NK-92 (cell line): ENCODE results near the gene SLC9A8.
"Not testable (repeated sequence)": the region's sequence is repeated elsewhere in the genome, so short reads cannot be mapped to it uniquely, and the experiment has no call there.

Experiments
- DNase-seq: peaks from one replicate; lab custom pipeline; 2025; ENCODE audit not compliant: unreplicated experiment; lab: John Stamatoyannopoulos, UW

Gene SLC9A8

DNA sequence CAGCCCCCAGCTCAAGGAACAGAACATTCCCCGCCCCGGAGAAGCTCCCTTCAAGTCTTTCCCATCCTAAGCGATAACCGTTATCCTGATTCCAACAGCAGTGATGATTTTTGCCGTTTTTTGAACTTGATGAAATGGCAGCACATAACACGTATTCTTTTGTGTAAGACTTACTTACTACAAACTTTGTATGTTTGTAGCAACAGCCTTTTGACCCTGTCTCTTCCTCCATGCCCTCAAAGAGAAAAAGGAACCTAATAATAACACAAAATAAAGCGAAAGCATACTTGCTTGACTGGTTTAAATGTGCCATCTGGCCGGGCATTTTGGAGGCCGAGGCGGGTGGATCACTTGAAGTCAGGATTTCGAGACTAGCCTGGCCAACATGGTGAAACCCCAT is 26.4 kb upstream of the SLC9A8 start:
- no peak for DNase-seq

DNA sequence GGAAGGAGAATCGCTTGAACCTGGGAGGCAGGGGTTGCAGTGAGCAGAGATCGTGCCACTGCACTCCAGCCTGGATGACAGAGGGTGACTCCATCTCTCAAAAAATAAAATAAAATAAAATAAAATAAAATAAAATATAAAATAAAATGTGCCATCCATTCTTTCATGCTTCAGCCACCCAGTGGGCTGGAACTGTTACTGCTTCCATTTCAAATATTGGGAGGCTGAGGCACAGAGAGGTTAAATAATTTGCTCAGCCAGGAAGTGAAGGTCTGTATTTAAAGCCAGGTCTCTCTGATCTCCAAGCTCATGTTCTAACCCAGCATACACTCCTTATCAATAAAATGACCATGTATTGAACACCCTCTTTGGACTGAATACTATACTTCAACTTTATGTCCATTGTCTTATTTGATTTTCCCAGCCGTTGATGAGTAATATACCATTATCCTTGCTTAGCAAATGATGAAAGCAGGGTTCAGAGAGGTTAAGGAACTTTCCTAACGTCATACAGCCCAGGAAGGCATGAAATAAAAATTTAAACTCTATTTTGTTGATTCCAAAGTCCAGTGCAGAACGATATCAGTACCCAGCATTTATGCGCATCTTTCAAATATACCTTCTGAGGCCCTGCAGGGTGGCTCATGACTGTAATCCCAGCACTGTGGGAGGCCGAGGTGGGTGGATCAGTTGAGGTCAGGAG is 25.8 kb upstream of the SLC9A8 start:
- no peak for DNase-seq

DNA sequence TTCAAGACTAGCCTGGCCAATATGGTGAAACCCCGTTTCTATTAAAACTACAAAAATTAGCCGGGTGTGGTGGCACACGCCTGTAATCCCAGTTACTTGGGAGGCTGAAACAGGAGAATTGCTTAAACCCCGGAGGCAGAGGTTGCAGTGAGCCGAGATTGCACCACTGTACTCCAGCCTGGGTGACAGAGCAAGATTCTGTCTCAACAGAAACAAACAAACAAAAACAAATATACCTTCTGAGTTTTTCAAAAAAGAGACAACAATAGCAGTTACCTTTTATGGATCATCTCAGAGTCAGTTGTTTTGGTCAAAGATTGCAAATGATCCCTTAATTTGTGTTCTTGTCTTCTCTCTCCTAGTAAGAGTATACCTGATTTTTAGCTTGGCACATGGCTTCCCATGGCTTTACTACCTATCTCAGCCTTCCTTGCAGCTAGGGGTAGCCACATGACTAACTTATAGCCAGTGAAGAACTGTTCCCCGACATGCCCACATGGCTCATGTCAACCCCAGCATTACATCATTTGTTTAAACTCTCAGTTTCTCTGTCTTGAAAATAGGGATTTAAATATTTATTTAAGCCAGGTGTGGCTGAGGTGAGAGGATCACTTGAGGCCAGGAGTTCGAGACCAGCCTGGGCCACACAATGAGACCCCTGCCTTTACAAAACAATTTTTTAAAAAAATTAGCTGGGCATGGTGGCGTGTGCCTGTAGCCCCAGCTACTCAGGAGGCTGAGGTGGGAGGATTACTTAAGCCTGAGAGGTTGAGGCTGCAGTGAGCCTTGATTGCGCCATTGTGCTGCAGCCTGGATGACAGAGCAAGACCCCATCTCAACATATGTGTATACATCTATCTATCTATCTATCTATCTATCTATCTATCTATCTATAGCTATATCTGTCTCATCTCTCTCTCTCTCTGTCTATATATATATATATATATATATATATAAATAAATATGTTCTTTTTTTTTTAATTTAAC is 25.0 kb upstream of the SLC9A8 start:
- no peak for DNase-seq

DNA sequence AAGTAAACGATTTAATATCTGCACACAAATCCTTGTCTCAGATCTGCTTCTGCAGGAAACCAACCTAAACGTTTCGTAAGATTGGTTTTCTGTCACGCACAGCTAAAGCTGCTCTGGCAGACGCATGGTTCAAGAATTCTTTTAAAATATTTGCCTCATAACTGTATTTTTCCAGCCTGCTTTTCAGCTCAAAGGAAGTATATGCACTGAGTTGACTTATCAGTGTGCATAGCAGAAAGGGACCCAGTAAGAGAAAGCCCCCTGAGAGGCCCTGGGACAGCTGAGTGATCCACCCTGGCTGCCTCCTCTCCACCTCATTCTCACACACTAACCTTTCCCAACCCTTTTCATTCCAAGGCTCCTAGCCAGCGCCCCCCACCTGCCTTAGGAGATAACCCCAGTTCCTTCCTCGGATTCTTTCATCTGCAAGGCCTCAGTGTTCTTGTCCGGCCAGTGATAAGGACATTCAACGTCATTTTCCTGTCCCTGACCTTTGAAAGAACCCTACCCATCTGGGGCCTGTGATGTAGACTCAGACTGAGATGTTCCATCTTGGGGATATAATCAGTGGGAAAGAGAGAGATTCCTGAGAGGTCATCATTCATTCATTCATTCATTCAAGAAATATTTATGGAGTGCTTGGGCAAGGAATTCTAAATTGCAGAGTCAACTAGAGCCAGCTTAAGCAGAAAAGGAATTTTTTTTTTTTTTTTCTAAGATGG is 22.4 kb upstream of the SLC9A8 start:
- no peak for DNase-seq

DNA sequence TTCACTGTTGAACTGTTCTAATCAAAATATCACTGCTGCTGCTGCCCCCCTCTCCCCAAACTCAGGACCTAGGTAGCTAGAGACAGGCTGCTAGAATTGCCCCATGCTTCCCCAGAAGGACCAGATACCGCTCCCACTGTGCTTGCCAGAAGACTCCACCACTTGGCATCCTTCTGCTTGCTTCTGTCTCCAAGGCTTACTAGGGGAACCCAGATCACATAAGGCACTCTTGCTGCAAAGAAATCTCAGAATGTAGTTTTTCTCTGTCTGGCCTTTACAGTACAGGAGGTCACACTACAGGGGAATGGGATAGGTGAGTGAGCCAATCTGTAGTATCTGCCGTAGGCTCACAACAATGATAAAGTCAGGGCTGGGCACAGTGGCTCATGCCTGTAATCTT is 21.5 kb upstream of the SLC9A8 start:
- DNase-seq: no peak

DNA sequence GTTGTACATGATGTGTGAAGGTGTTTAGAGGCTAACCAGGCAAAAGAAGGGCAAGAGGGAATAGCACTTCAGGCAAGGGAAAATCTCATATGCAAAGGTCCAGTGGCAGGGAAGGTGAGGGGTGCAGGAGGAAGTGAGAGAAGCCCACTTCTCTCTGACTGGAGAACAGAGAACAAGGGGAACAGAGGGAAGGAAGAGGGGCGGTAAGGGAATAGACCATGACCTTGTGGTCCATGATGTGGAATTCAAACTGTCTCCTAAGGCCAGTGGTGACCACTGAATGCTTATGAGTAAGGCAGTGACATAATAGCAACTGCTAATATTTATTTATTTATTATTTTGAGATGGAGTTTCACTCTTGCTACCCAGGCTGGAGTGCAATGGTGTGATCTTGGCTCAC is 20.6 kb upstream of the SLC9A8 start:
- DNase-seq: no peak

DNA sequence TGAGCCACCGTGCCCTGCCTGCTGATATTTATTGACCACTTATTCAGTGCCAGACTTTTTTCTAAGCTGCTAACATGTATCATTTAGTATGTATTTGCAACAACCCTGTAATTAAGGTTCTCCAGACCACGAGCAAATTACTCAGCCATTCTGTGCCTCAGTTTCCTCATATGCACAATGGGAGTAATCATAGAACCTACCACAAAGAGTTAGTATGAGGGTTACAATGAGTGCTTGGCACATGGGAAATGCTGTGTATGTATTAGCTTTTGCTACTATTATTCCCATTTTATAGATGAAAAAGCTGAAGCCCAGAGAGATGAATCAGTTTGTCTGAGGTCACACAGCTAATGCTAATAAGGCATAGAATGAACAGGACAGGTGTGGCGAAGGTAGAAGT is 20.0 kb upstream of the SLC9A8 start:
- no peak for DNase-seq

DNA sequence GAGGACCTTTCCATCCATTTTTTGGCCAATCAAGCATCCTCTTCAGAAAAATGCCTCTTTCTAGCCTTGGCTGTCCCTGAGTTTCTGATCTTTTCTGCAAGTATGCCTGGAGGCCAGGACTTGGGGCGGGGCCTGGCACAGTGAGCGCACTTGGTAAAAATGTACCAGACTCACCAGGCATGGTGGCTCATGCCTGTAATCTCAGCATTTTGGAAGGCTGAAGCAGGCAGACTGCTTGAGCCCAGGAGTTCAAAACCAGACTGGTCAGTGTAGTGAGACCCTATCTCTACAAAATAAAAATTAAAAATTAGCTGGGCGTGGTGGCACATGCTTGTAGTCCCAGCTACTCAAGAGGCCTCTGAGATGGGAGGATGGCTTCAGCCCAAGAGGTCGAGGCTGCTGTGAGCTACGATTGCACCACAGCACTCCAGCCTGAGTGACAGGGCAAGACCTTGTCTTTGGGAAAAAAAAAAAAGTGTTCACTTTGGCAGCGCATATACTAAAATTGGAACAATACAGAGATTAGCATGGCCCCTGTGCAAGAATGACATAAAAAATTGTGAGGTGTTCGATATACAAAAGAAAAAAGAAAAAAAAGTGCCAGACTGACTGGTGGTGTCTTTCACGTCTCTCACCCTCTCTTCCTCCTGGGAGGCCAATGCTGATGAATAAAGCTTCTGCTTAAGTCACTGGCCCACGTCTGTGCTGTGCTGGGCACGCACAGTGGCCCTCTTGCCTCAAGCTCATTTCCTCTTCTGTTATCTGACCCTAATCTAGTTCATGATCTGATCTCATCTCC is 18.1 kb upstream of the SLC9A8 start:
- no peak for DNase-seq

DNA sequence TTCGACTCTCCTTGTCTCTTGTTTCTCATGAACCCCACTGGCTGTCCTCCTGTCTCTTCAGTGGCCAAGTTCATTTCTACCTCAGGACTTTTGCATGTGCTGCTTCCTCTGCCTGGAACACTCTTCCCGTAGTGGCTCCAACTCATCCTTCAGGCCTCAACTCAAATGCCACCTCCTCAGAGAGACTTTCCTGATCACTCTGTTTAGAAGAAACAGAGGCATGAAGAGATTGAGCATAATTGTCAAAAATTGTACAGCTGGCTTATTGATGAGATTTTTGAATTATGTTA is 17.5 kb upstream of the SLC9A8 start:
- DNase-seq: no peak

DNA sequence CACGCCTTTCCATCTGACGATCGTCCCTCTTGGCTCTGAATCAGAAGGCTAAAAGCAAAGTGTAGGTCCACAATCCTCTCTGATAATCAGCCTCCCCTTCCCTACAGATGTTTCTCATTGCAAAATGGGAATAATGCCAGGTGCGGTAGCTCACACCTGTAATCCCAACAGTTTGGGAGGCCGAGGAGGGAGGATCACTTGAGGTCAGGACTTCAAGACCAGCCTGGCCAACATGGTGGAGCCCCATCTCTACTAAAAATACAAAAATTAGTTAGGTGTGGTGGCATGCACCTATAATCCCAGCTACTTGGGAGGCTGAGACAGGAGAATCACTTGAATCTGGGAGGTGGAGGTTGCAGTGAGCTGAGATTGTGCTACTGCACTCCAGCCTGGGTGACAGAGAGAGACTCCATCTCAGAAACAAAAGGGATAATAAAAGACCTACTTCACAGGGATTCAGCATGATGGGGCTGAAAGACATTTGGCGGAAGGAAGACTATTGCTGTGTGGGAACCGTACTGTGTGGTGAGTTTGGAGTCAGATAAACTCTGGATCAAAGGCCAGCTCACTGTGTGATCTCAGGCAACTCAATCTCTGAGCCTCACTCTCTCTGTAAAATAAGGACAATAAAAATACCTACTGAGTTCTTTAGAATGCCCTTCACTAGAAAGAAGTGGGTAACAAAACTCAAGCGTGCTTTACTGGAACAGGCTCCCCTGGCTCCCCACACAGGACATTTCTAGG is 15.9 kb upstream of the SLC9A8 start:
- DNase-seq: no peak

DNA sequence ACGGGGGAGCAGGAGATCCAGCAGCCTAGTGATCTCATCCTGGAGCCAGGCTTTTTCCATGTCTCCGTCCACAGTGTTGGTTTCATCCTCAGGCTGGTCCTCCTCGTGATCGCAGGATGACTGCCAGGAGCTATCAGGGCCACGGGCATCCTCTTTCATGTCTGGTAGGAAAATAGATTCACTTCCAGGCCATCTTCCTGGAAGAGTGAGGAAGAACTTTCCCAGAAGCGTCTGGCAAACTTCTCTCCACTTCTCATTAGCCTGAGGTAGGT is 15.3 kb upstream of the SLC9A8 start:
- DNase-seq: no peak

DNA sequence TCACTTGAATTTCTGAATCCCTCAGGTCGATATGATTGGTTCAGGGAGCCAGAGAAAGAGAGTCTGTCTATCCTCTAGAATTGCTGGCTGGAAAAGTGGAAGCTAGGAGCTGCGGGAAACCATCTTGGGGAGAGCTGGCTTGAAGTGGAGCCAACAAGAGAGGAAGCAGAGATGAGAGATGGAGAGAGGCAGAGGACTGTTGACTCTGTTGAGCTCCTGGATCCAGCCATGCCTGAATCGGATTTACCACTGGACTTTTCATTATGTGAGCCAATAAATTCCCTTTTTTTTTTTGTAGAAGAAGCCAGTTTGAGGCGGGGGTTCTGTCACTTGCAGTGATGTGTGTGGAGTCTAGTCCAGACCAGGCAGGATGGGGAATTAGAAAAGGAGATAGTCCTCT is 13.9 kb upstream of the SLC9A8 start:
- no peak for DNase-seq

DNA sequence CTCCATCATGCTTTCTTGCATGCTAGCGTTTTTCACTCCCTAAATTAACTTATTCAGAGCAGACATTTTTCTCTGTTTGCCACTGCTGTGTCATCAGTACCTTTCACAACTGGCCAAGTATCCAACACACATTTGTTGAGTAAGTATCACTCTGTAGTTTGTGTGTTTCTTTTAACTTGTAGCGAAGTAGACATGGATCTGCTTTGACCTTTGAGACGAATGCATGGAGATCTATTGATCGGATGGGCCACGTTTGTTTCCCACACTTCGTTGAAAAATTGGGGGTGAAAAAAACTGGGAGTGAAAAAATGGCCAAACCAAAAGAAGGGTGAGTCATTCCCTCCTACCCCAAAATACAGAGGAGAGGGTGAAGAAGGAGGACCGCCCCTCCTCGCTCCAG is 12.9 kb upstream of the SLC9A8 start:
- DNase-seq: no peak

DNA sequence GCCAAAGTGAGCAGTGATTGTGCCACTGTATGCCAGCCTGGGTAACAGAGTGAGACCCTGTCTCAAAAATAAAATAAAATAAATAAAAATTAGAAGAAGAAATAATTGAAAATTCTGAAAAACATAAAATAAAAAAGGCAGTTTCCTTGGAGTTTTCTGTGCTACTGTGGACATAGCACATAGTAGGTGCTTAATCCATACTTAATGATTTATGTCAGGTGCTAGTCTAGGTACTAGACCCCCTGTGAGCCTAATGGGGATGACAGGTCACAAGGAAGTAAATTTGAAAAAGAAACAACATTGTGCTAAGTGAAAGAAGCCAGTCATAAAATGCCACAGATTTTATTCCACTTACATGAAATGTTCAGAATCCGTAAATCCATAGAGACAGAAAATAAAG is 9.2 kb upstream of the SLC9A8 start:
- no peak for DNase-seq

DNA sequence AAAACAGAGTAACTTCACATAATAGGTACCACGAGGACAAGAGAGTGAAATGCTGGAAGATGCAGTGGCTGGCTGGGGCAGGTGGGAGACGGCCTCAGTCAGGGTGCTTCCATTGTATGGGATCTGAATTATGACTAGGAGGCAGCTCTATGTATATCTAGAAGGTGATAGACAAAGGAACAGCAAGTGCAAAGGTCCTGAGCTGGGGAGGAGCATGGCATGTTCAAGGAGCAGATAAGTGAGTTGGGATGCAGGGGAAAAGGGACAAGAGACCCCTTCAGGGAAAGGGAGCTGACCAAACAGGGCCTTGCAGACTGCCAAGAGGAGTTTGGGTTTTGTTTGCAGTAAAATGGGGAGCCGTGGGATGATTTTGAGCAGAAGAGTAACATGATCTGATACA is 8.3 kb upstream of the SLC9A8 start:
- no peak for DNase-seq

DNA sequence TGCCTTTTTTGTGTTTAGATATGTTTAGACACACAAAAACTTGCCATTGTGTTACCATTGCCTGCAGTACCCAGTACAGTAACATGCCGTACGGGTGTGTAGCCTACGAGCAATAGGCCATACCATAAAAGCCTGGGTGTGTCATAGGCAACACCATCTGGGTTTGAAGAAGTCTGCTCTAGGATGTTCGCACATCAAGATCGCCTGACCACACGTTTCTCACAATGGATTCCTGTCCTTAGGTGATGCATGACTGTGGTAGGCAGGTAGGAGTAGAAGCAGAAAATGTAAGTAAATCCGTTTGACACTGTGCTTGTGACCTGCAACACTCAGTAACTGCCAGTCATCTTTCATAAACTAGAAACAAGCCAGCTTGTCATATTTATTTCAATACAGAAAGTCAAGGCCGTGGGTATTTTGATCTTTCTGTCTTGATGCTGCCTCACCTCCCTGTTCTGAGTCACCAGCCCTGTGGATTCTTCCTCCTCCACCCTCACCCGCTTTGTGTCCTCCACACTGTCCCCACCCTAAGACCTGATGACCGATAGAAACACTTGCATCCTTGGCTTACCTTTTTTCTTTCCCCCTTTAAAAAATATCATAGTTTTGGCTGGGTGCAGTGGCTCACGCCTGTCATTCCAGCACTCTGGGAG is 7.3 kb upstream of the SLC9A8 start:
- not testable (repeated sequence) for DNase-seq

DNA sequence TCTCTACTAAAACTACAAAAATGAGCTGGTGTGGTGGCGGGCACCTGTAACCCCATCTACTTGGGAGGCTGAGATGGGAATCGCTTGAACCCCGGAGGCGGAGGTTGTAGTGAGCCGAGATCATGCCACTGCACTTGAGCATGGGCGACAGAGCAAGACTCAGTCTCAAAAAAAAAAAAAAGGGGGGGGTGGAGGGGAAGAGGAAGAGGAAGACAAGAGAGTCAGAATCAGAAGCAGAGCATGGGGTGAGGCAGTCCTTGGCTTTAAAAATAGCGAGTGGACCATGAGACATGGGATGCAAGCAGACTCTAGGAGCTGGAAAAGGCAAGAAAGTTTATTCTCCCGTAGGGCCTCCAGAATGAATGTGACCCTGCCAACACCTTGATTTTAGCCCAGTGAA is 3.9 kb upstream of the SLC9A8 start:
- DNase-seq: no peak

DNA sequence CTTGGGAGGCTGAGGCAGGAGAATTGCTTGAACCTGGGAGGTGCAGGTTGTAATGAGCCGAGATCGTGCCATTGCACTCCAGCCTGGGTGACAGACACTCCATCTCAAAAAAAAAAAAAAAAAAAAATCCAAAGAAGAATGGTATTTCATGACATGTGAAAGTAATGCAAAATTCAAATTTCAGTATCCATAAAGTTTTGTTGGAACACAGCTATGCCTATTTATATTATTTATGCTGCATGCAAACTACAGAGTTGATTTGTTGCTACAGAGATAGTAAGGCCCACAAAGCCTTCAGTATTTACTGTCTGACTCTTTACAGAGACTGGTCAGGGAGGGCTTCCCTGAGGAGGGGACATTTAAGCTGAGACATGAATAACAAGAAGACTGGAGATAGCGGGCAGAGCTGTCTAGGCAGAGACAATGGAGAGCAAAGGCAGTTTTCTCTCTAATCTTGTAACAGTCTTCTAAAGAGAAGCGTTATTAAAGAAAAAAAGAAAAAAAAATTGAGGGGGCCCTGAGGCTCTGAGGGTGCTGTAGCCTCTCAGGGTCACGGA is 2.7 kb upstream of the SLC9A8 start:
- no peak for DNase-seq

DNA sequence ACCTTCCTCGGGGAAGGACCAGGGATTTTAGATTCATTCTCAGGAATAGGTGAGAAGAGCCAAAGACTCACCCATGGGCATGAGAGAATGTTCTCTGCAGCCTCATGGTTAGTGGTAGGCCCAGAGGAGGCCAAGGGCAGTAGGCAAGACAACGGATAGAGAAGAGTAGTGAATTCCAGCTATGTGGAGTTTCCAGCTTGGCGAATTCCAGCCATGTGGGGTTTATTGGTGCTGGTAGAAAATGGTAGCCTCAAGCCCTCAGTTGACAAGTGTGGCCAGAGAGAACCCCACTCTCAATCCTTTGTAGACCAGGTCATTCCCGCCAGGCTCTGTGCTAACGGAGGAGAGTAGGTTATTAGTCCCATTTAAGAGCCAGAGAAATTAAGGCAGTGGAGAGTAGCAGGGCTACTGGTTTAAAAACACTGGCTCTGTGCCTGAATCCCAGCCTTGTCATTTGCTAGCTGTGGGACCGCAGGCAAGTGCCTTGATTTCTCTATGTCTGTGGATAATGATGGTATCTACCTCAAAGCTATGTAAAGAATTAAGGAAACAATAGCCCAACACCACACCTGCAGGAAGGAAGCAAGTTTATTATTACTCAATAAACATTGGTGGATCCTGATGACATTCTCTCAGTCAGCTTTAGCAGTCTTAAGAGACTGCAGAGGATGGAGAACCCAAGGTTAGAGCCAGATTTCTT is 2.0 kb upstream of the SLC9A8 start:
- no peak for DNase-seq
